ENCODE results near the gene DCHS2.

Gene DCHS2

GRCh38 chr4:154516318-154517029 is 24.9 kb upstream of the DCHS2 start:
- TF ChIP-seq CTCF (IDR thresholded peaks at IDR 0.05): no peak
- H3K27ac ChIP-seq: no peak overlapping the region
- intact Hi-C loops (cut with DNase I; ENCODE audit: low total_unique reads): no loop called here

GRCh38 chr4:154511981-154512380 is 20.4 kb upstream of the DCHS2 start:
- H3K27me3 ChIP-seq: peaks cover 0 to 5% of the 10 kb centered on the region in 2 donors
- H3K36me3 ChIP-seq: no peaks in the 10 kb centered on the region
- intact Hi-C loops (cut with DNase I; ENCODE audit: low total_unique reads): no loop called here
- H3K27ac ChIP-seq: no peak overlapping the region
- no peak for DNase-seq
- H3K4me3 ChIP-seq: no peak overlapping the region
- no peaks in the 10 kb centered on the region for H3K9me3 ChIP-seq
- no peaks in the 10 kb centered on the region for H3K4me1 ChIP-seq
- TF ChIP-seq CTCF (IDR thresholded peaks at IDR 0.05): no peak

More at GRCh38 chr4:154516318-154517029, 24.9 kb upstream of the DCHS2 start:
- H3K4me3 ChIP-seq: no peak overlapping the region
- no peaks in the 10 kb centered on the region for H3K27me3 ChIP-seq
- no peaks in the 10 kb centered on the region for H3K36me3 ChIP-seq
- H3K9me3 ChIP-seq: no peaks in the 10 kb centered on the region
- DNase-seq: no peak
- H3K4me1 ChIP-seq: no peaks in the 10 kb centered on the region

DNA sequence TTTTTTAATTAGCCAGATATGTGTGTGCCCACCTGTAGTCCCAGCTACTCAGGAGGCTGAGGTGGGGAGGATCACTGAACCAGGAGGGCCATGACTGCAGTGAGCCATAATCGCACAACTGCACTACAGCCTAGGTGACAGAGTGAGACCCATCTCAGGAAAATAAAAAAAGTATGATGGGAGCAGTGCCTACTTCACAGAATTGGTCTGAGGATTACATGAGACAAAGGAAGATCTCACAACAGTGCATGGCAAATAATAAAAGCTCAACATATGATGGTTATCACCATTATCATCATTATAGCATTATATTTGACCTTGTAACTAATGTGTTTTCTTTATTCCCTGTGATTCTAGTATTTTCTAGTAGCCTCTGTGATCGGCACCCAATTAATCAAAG is 19.9 kb upstream of the DCHS2 start:
- DNase-seq: no peak

DNA sequence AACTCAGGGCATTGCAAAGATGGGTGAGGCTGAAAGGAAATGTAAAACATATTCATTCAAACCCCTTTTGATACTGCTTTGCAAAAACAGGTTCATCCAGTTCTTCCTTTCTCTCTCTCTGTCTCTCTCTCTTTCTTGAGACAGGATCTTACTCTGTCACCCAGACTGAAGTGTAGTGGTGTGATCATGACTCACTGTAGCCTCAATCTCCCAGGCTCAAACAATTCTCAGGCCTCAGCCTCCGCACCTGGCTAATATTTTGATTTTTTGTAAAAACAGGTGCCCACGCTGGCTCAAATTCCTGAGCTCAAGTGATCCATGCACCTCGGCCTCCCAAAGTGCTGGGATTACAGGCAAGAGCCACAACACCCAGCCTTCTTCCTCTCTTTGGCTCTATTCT is 15.6 kb upstream of the DCHS2 start:
- Histone ChIP-seq H3K27ac (no peak overlapping the region), H3K4me1 (no peaks in the 10 kb centered on the region), H3K4me3 (no peak overlapping the region), H3K27me3 (peaks cover 0 to 18% of the 10 kb centered on the region in 2 donors), H3K36me3 (no peaks in the 10 kb centered on the region), H3K9me3 (no peaks in the 10 kb centered on the region)
- intact Hi-C loops (cut with DNase I; ENCODE audit: low total_unique reads): no loop called here
- TF ChIP-seq CTCF (IDR thresholded peaks at IDR 0.05): no peak
- no peak for DNase-seq

More for the DNA sequence above, 19.9 kb upstream of the DCHS2 start:
- no peaks in the 10 kb centered on the region for H3K36me3 ChIP-seq
- intact Hi-C loops (cut with DNase I; ENCODE audit: low total_unique reads): no loop called here
- no peaks in the 10 kb centered on the region for H3K4me1 ChIP-seq
- H3K4me3 ChIP-seq: no peak overlapping the region
- H3K9me3 ChIP-seq: no peaks in the 10 kb centered on the region
- TF ChIP-seq CTCF (IDR thresholded peaks at IDR 0.05): no peak
- peaks cover 0 to 5% of the 10 kb centered on the region in 2 donors for H3K27me3 ChIP-seq
- H3K27ac ChIP-seq: no peak overlapping the region

- no peaks in the 10 kb centered on the region for H3K4me1 ChIP-seq
- H3K27me3 ChIP-seq: peaks cover 0 to 24% of the 10 kb centered on the region in 2 donors
- no peak overlapping the region for H3K27ac ChIP-seq
- intact Hi-C loops (cut with DNase I; ENCODE audit: low total_unique reads): no loop called here
- TF ChIP-seq CTCF (IDR thresholded peaks at IDR 0.05): peak; percentile 22 to 33
- H3K9me3 ChIP-seq: no peaks in the 10 kb centered on the region
- H3K4me3 ChIP-seq: no peak overlapping the region
- no peak for DNase-seq
- H3K36me3 ChIP-seq: no peaks in the 10 kb centered on the region
These were observed 14.7 kb upstream of the DCHS2 start for GRCh38 chr4:154506253-154506652.
